B cell (primary cell): ENCODE data around the gene AHDC1. TPM values are rescaled to one million over a fixed set of nuclear protein-coding genes. Genes with fewer than 3 reads are reported as not detected.

Source experiments
- ATAC-seq: fragments of 200-7000 bp; cut with Tn5 transposase; one replicate; pipeline ENCODE4 v1.10.0; 2021; ENCODE audit warnings: low read depth, mild to moderate bottlenecking, moderate number of reproducible peaks, moderate library complexity
- CTCF ChIA-PET: fragments of 350-600 bp; sonication (Branson Sonifier 250); formaldehyde crosslinking; loops from one replicate; lab custom pipeline; 2021; ENCODE audit warnings: antibody characterized with exemption, inconsistent platforms; lab: Charles Lee
- POLR2A ChIA-PET: fragments of 350-600 bp; sonication (Branson Sonifier 250); formaldehyde crosslinking; loops from one replicate; lab custom pipeline; 2021; ENCODE audit warnings: antibody characterized with exemption; lab: Charles Lee
- DNase-seq: peaks from one replicate; pipeline ENCODE4 v3.0.0; 2013
- H2AFZ ChIP-seq: 2 replicates; pipeline ENCODE4 v1.6.1; 2012; ENCODE audit warnings: mild to moderate bottlenecking, low read depth, low read length; ENCODE audit not compliant: insufficient read depth, poor library complexity, severe bottlenecking
- H3K27ac ChIP-seq, 2 donors: 1 replicate in 1 of 2; 2 replicates in 1 of 2; pipeline ENCODE4 v1.5.1; 2012 to 2013; ENCODE audit warnings: low read length in 2 of 2, mild to moderate bottlenecking in 2 of 2, moderate library complexity in 1 of 2
- H3K27me3 ChIP-seq, 4 experiments: fragments of 200-600 bp in 1 of 4; sonication (generic) in 1 of 4; replicated peaks in 1 of 4; 1 replicate in 2 of 4; 2 replicates in 2 of 4; pipeline versions ENCODE4 v1.6.1 to v1.7.0; 2013 to 2016; ENCODE audit warnings: low read length in 3 of 4, mild to moderate bottlenecking in 2 of 4, mixed read lengths in 1 of 4, moderate library complexity in 1 of 4; ENCODE audit not compliant: insufficient read depth in 4 of 4, control insufficient read depth in 3 of 4; ENCODE audit errors: control extremely low read depth in 1 of 4
- H3K36me3 ChIP-seq, 2 experiments: replicated peaks in 1 of 2; 1 replicate in 1 of 2; 2 replicates in 1 of 2; pipeline versions ENCODE4 v1.6.1 to v1.7.1; 2013; ENCODE audit warnings: low read length in 1 of 2; ENCODE audit not compliant: insufficient read depth in 2 of 2, control insufficient read depth in 1 of 2; ENCODE audit errors: control extremely low read depth in 1 of 2, extremely low read depth in 1 of 2
- H3K4me1 ChIP-seq, 2 donors: fragments of 200-600 bp in 1 of 2; sonication (generic) in 1 of 2; 1 replicate in 1 of 2; 2 replicates in 1 of 2; pipeline versions ENCODE4 v1.5.1 to v1.6.1; 2013 to 2017; ENCODE audit warnings: low read length in 2 of 2; ENCODE audit not compliant: control insufficient read depth in 2 of 2, insufficient read depth in 2 of 2
- H3K4me2 ChIP-seq: replicated peaks from 2 replicates; pipeline ENCODE3; 2012; ENCODE audit warnings: mild to moderate bottlenecking, low read depth, low read length; ENCODE audit not compliant: poor library complexity, severe bottlenecking
- H3K4me3 ChIP-seq, 5 experiments: fragments of 200-600 bp in 1 of 5; sonication (generic) in 1 of 5; 1 replicate in 3 of 5; 2 replicates in 2 of 5; pipeline versions ENCODE4 v1.5.1 to v1.7.0; 2011 to 2016; ENCODE audit warnings: low read length in 4 of 5, mild to moderate bottlenecking in 4 of 5, low read depth in 2 of 5, control low read depth in 1 of 5, moderate library complexity in 1 of 5; ENCODE audit not compliant: insufficient read depth in 1 of 5; ENCODE audit errors: control extremely low read depth in 1 of 5, extremely low read depth in 1 of 5
- H3K79me2 ChIP-seq: fragments of 200-600 bp; sonication (generic); one replicate; pipeline ENCODE4 v1.6.0; 2016; ENCODE audit warnings: low read length; ENCODE audit not compliant: control insufficient read depth, insufficient read depth
- H3K9ac ChIP-seq: fragments of 200-600 bp; sonication (generic); 2 replicates; pipeline ENCODE4 v1.6.1; 2017; ENCODE audit warnings: mild to moderate bottlenecking, low read length, moderate library complexity
- H3K9me3 ChIP-seq, 3 donors: one replicate each; pipeline versions ENCODE4 v1.6.1 to v1.7.1; 2013; ENCODE audit warnings: low read length in 2 of 3; ENCODE audit not compliant: control insufficient read depth in 2 of 3, insufficient read depth in 1 of 3; ENCODE audit errors: control extremely low read depth in 1 of 3
- H4K20me1 ChIP-seq: 2 replicates; pipeline ENCODE4 v1.6.0; 2012; ENCODE audit warnings: mild to moderate bottlenecking, low read length; ENCODE audit not compliant: insufficient read depth, control insufficient read depth, poor library complexity, severe bottlenecking
- H3K27ac Mint-ChIP-seq: one replicate; pipeline ENCODE4 v1.8.0; 2021; ENCODE audit warnings: mixed read lengths
- H3K27me3 Mint-ChIP-seq: one replicate; pipeline ENCODE4 v1.8.0; 2021; ENCODE audit warnings: mixed read lengths
- H3K4me1 Mint-ChIP-seq: one replicate; pipeline ENCODE4 v1.8.0; 2021; ENCODE audit warnings: mixed read lengths
- H3K4me3 Mint-ChIP-seq: one replicate; pipeline ENCODE4 v1.8.0; 2021; ENCODE audit warnings: mixed read lengths
- H3K9me3 Mint-ChIP-seq: one replicate; pipeline ENCODE4 v1.8.0; 2022; ENCODE audit warnings: mixed read lengths; ENCODE audit not compliant: insufficient read depth
- EZH2 ChIP-seq: IDR thresholded peaks from 2 replicates; pipeline ENCODE4 v1.6.1; 2012; ENCODE audit warnings: borderline replicate concordance, low read depth, mild to moderate bottlenecking, moderate library complexity, low read length; ENCODE audit not compliant: insufficient read depth, poor library complexity, severe bottlenecking
- WGBS: methylation state at CpG from one replicate; pipeline ENCODE4 v1.1.5; 2013; ENCODE audit warnings: missing lambda C conversion rate; ENCODE audit not compliant: insufficient coverage; 5-methylcytosine and 5-hydroxymethylcytosine counted together
- intact Hi-C: fragments of 100-400 bp; cut with micrococcal nuclease; formaldehyde crosslinking; loops from one replicate; pipeline ENCODE4 v1.10.0; 2022
- polyA plus RNA-seq: library from polyadenylated mRNA; depleted of rRNA; stranded (reverse); fragments of >200 nt; gene quantifications from 2 replicates; pipeline ENCODE4 v1.2.3, GENCODE V29; 2012
- total RNA-seq, 2 donors: library from RNA; stranded (reverse); fragments of 120-200 nt in 1 of 2; gene quantifications; 1 replicate in 1 of 2; 2 replicates in 1 of 2; pipeline versions ENCODE4 v1.2.3 to v1.2.4, GENCODE V29; 2013 to 2022
- TF ChIP-seq, protein P1 (sequence below): fragments of 200-600 bp; IDR thresholded peaks from one replicate; pipeline ENCODE4 v1.8.0; 2022; ENCODE audit warnings: antibody characterized with exemption, mild to moderate bottlenecking

The AHDC1 gene
- total and polyA plus RNA-seq, 2 donors (not counting 1 experiment from before 2014, with no cell fraction given), result 6.2 to 32.0 TPM

- Histone ChIP-seq H2AFZ (no peak overlapping the region), H4K20me1 (peaks cover 5% of the 10 kb centered on the region), H3K79me2 (peaks cover 53% of the 10 kb centered on the region), H3K4me2 (no peak overlapping the region), H3K9me3 (no peaks in the 10 kb centered on the region), H3K4me3 (no peak overlapping the region), H3K36me3 (peaks cover 0 to 1% of the 10 kb centered on the region in 2 experiments), H3K27ac (no peak overlapping the region), H3K9ac (no peak overlapping the region), H3K4me1 (no peaks in the 10 kb centered on the region), H3K27me3 (no peaks in the 10 kb centered on the region)
- no peaks in the 10 kb centered on the region for H3K9me3 Mint-ChIP-seq
- no peak overlapping the region for H3K4me3 Mint-ChIP-seq
- intact Hi-C loops, result no loop called here
- DNase-seq (no peak), ATAC-seq (no peak)
- H3K4me1 Mint-ChIP-seq, result peaks cover 6% of the 10 kb centered on the region
- POLR2A ChIA-PET, result interaction anchor here (0.6 kb wide), 1 partner anchor 175 kb away, joined by 9 read pairs; no protein-coding TSS in a partner anchor
- H3K27me3 Mint-ChIP-seq, result no peaks in the 10 kb centered on the region
- no peak for TF ChIP-seq EZH2
- TF ChIP-seq, protein P1, sequence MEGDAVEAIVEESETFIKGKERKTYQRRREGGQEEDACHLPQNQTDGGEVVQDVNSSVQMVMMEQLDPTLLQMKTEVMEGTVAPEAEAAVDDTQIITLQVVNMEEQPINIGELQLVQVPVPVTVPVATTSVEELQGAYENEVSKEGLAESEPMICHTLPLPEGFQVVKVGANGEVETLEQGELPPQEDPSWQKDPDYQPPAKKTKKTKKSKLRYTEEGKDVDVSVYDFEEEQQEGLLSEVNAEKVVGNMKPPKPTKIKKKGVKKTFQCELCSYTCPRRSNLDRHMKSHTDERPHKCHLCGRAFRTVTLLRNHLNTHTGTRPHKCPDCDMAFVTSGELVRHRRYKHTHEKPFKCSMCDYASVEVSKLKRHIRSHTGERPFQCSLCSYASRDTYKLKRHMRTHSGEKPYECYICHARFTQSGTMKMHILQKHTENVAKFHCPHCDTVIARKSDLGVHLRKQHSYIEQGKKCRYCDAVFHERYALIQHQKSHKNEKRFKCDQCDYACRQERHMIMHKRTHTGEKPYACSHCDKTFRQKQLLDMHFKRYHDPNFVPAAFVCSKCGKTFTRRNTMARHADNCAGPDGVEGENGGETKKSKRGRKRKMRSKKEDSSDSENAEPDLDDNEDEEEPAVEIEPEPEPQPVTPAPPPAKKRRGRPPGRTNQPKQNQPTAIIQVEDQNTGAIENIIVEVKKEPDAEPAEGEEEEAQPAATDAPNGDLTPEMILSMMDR, result no peak
- WGBS, result no CpG with 5 or more reads among the region's 3 CpGs
- H3K27ac Mint-ChIP-seq, result no peak overlapping the region
- CTCF ChIA-PET, result interaction anchor here (0.7 to 4.5 kb wide), 7 partner anchors 14 to 448 kb away, joined by 3 to 21 read pairs (median 3); no protein-coding TSS in a partner anchor
Observed at GRCh38 chr1:27583479-27583878, 20.5 kb downstream of the AHDC1 start.

DNA sequence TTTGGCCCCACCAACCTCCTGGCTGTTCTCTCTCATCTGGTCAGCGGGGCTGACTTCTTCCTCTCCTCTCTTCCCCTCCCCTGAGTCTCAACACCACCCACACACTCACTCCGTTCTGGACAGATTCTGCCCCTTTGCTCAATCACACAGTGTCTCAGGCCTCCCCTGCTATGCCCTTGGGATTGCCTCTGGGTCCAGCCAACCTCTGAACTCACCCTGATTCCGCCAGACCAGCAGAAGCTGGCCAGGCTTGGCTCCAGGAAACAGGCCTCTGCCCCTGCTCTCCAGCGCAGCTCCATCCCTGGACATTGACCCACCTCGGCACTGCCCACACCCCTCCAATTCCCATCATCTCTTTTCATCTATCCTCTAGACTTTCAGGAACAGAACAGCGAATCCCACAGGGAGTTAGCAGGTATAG, 22.1 kb downstream of the AHDC1 start:
- H2AFZ ChIP-seq, result no peak overlapping the region
- no peak overlapping the region for H3K9ac ChIP-seq
- peaks cover 39% of the 10 kb centered on the region for H3K79me2 ChIP-seq
- no peaks in the 10 kb centered on the region for H3K9me3 Mint-ChIP-seq
- no peak for ATAC-seq
- H4K20me1 ChIP-seq, result peaks cover 11% of the 10 kb centered on the region
- no peaks in the 10 kb centered on the region for H3K9me3 ChIP-seq
- CTCF ChIA-PET, result interaction anchor here (0.8 to 4.5 kb wide), 6 partner anchors 12 to 286 kb away, joined by 3 to 21 read pairs (median 4); no protein-coding TSS in a partner anchor
- H3K4me1 Mint-ChIP-seq, result peaks cover 15% of the 10 kb centered on the region
- no peaks in the 10 kb centered on the region for H3K27me3 ChIP-seq
- no peaks in the 10 kb centered on the region for H3K27me3 Mint-ChIP-seq
- H3K4me3 Mint-ChIP-seq, result no peak overlapping the region
- H3K27ac Mint-ChIP-seq, result no peak overlapping the region
- H3K4me1 ChIP-seq, result peaks cover 5 to 10% of the 10 kb centered on the region in 2 donors
- H3K4me3 ChIP-seq, result no peak overlapping the region
- WGBS, result 85% methylated on average over 6 of the region's 6 CpGs
- intact Hi-C loops, result no loop called here
- no peaks in the 10 kb centered on the region for H3K36me3 ChIP-seq
- H3K4me2 ChIP-seq, result no peak overlapping the region
- POLR2A ChIA-PET, result no interaction called here
- H3K27ac ChIP-seq, result no peak overlapping the region
- no peak for DNase-seq
- TF ChIP-seq EZH2, result no peak
- TF ChIP-seq, protein P1, result no peak
